ENCODE measurements around the gene STAB1.
A peak's percentile ranks its signal among the peaks of the same experiment; 100 is the strongest.

The STAB1 gene

GRCh38 chr3:52529376-52530333, 34.5 kb downstream of the STAB1 start:
- ATAC-seq = no peak
- no peak overlapping the region for H3K27ac Mint-ChIP-seq

DNA sequence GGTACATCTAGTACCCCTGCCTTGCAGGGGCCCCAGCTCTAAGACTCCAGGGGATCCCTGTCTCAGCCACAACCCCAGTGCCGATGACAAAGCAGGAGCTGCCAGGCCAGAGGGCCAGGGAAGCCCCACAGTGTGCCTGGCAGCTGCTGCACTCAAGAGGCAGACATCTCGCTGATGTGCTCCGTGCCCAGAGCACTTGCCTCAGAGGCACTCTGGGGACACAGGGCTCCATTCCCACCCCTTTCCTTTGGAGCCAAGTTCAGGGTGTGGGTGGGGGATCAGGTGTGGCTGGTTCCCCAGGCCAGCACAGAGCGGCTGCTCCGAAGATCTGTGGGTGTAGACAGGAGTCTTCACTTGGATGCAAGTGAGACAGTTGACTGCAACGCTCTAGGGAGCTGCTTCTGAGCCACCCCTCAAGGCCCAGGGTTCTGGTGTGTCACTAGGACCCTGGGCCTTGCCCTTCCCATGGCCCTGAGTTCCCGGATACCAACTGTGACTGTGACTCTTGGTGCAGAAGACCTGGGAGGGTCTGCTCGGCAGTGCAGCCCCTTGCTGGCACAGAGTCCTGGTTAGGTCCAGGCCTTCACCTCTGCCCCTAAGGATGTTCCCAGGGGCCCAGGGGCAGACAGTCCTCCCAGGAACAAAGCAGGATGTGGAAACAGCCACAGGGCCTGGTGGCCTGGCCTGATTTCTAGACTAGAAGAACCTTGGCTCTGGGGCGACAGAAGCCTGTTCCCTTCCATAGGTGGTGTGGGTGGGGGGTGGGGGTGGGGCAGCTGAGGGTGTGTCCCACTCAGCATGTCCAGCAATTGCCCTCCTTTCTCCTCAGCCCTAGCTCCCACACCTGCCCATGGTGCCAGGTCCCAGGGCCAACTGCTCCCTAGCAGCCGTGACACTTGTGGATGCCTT, 36.0 kb downstream of the STAB1 start:
- Mint-ChIP-seq H3K27ac (no peak overlapping the region), H3K9me3 (no peaks in the 10 kb centered on the region), H3K36me3 (peaks cover 42% of the 10 kb centered on the region), H3K4me3 (peak overlapping the region; percentile 97), H3K4me1 (peaks cover 19% of the 10 kb centered on the region)
- DNase-seq (ENCODE audit: low spot score in 2 of 2) (no peak), ATAC-seq (no peak)

More at GRCh38 chr3:52529376-52530333, 34.5 kb downstream of the STAB1 start:
- no peak for DNase-seq (ENCODE audit: low spot score in 2 of 2)
- Mint-ChIP-seq H3K9me3 (no peaks in the 10 kb centered on the region), H3K4me3 (no peak overlapping the region), H3K36me3 (peaks cover 37% of the 10 kb centered on the region), H3K4me1 (peaks cover 14% of the 10 kb centered on the region)

DNA sequence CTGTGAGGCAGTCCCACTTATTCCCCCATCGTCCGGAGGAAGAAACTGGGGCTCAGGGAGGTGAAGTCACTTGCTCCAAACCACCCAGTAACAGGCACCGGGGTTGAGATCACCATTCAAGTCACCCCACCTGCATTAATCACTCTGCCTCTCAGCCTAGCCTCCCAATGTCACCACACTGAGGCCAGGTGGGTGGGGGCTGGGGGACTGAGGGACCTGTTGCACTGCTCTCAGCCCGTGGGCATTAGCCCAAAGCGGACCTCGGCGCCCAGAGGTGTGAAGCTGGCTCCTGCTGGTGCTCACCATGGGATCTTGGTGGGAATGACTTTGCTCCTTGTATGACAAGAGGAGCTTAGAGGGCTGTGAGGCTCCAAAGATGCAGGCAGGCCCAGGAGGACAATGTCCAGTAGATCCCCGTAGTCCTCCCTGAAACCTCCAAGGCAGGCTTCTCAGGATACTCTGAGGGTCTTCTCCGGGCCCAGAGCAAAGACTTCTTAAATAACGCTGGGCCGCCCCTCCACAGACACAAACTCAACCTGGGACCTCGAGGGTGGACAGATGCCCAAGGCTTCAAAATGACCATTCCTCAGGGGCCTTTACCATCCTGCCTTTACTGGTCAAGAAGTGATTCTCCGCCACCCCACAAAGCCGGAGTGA, 36.9 kb downstream of the STAB1 start:
- DNase-seq (ENCODE audit: low spot score in 2 of 2) (no peak), ATAC-seq (no peak)
- no peaks in the 10 kb centered on the region for H3K9me3 Mint-ChIP-seq
- H3K27ac Mint-ChIP-seq = peak overlapping the region; percentile 89
- peaks cover 24% of the 10 kb centered on the region for H3K4me1 Mint-ChIP-seq
- peaks cover 44% of the 10 kb centered on the region for H3K36me3 Mint-ChIP-seq
- peak overlapping the region; percentile 97 for H3K4me3 Mint-ChIP-seq

DNA sequence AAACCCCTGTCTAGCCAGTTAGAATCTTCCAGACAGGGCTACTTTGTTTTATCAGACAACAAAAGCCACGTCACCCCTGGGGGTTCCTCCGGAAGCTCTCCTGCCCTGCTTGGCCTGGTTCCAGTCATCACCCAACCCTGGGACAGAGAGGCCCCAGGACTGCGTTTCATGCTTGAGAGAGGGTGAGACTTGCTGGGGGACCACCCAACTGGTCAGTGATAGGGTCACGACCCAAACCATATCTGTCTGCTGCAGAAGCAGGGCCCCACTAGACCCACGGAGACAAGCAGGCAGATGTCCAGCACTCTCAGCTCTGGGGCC, 37.3 kb downstream of the STAB1 start:
- ATAC-seq = no peak
- DNase-seq (ENCODE audit: low spot score in 2 of 2) = peak in 1 of 2 donors; percentile 28
- Mint-ChIP-seq H3K4me3 (peak overlapping the region; percentile 97), H3K27ac (peak overlapping the region; percentile 89), H3K4me1 (peaks cover 28% of the 10 kb centered on the region), H3K9me3 (no peaks in the 10 kb centered on the region), H3K36me3 (peaks cover 43% of the 10 kb centered on the region)

- DNase-seq (ENCODE audit: low spot score in 2 of 2) (peak in 1 of 2 donors; percentile 70), ATAC-seq (peak; percentile 3)
- H3K4me1 Mint-ChIP-seq = peaks cover 34% of the 10 kb centered on the region
- H3K4me3 Mint-ChIP-seq = peak overlapping the region; percentile 97
- peak overlapping the region; percentile 89 for H3K27ac Mint-ChIP-seq
- H3K36me3 Mint-ChIP-seq = peaks cover 38% of the 10 kb centered on the region
- H3K9me3 Mint-ChIP-seq = no peaks in the 10 kb centered on the region
Measured at GRCh38 chr3:52532838-52533622, 37.9 kb downstream of the STAB1 start.

GRCh38 chr3:52533623-52534280, 38.6 kb downstream of the STAB1 start, which contains the start of gene NT5DC2:
Gene NT5DC2 (minus strand): TSS chr3:52533857. CDS start chr3:52533737, 120 bp downstream.
- peak; percentile 66 to 83 for DNase-seq (ENCODE audit: low spot score in 2 of 2)
- peak; percentile 66 for ATAC-seq
- Mint-ChIP-seq H3K4me1 (peaks cover 41% of the 10 kb centered on the region), H3K36me3 (peaks cover 33% of the 10 kb centered on the region), H3K4me3 (peak within 1 kb of the TSS; percentile 97), H3K27ac (peak within 1 kb of the TSS; percentile 89), H3K9me3 (no peaks in the 10 kb centered on the region)

DNA sequence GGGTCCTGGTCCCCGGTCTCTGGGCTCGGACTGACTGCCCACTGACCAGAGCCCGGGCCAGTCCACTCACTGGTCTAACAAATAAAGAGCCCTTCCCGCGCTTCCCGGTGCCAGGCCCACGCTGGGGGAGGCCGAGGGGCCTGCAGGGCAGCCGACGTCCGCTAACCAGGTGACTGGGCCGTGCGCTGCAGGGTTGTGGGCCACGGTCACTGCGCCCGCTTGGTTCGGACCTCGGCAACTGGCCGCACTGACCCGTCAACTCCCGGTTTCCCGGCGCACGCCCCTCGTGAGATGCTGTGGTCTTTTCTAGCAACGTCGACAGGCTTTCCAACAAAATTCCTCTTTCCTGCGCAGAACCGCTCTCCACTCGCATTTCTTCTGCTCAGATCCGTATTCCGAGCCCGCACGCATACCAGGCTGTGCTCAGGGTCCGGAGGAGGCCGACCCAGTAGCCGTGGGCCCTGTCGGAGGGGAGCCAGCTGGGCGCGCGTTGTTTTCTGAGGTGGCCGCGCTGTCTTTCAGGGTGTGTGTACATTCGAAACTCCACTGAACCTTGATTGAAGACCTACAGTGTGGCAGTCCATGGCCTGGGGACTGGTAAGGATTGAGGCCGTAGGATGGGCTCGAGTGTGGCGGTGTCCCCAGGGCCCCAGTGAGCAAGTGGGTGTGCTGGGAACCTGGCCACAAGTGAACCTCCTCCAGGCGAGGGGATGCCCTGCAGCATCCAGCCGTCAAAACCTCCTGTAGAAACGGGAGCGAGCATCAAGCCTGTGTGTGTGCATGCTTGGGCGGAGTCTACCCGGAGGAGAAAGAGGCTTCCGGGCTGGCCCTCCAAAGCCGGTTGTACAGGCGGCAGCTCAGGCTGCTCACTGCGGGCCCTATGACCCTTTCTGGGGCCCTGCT, 39.4 kb downstream of the STAB1 start:
- Mint-ChIP-seq H3K4me3 (peak overlapping the region; percentile 97), H3K9me3 (no peaks in the 10 kb centered on the region), H3K36me3 (peaks cover 35% of the 10 kb centered on the region), H3K27ac (peak overlapping the region; percentile 64), H3K4me1 (peaks cover 49% of the 10 kb centered on the region)
- DNase-seq (ENCODE audit: low spot score in 2 of 2) = no peak
- no peak for ATAC-seq

- Mint-ChIP-seq H3K4me1 (peaks cover 53% of the 10 kb centered on the region), H3K36me3 (peaks cover 43% of the 10 kb centered on the region), H3K4me3 (peak overlapping the region; percentile 97), H3K9me3 (no peaks in the 10 kb centered on the region), H3K27ac (peak overlapping the region; percentile 98)
- no peak for ATAC-seq
- DNase-seq (ENCODE audit: low spot score in 2 of 2) = no peak
Measured at GRCh38 chr3:52535411-52536111, 40.4 kb downstream of the STAB1 start.

DNA sequence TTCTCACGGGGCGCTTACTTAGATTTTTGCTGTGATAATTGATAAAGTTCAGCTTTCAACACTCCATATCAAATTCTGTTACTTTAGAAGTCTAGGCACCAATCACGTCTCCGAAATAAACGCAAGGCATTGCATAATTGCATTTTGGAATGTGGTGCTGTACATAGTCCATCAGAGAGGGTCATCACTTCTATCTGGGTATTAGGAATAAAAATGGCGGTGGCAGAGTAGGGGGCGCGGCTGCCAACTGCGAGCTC, 40.9 kb downstream of the STAB1 start:
- Mint-ChIP-seq H3K4me3 (peak overlapping the region; percentile 97), H3K27ac (peak overlapping the region; percentile 98), H3K4me1 (peaks cover 53% of the 10 kb centered on the region), H3K9me3 (no peaks in the 10 kb centered on the region), H3K36me3 (peaks cover 48% of the 10 kb centered on the region)
- ATAC-seq = no peak
- DNase-seq (ENCODE audit: low spot score in 2 of 2) = no peak

DNA sequence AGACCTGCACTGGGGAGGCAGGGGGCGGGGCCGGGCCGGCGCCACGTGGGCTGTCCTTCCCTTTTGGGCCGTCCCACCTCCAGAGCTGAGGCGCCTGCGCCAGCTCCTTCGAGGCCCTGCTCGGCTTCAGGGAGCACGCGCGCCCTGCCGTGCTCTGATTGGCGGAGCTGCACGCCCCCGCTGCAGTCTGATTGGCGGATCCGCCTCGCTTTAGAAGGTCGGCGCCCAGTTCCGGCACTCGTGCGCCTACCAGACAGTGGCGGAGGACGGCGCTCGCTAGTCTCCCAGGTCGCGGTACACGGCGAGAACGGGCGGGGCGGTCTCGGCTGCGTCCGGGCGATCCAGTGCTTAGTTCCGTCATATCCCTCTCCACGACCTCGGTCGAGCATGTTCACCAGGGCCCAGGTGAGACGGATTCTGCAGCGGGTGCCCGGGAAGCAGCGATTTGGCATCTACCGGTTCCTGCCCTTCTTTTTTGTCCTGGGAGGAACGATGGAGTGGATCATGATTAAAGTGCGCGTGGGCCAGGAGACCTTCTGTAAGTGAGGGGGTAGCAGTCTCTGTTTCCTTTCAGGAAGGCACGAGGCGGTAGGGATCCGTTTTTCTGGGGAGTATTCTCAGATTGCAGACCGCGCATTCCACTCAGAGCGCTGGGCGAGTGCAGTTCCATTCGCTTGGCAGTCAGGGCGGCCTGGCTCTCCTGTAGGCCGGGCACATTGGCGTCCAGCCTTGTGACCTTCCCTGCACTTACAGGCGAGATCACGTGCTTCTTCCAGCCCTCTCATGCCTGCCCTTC, 41.4 kb downstream of the STAB1 start, which contains the start of gene UQCC5:
TSS of gene UQCC5 (plus strand) at position 237 of the 796 bp plus-strand sequence. CDS start at position 388, 151 bp downstream.
- Mint-ChIP-seq H3K4me1 (peaks cover 53% of the 10 kb centered on the region), H3K4me3 (peak within 1 kb of the TSS; percentile 97), H3K36me3 (peaks cover 54% of the 10 kb centered on the region), H3K9me3 (no peaks in the 10 kb centered on the region), H3K27ac (peak within 1 kb of the TSS; percentile 98)
- ATAC-seq (peak; percentile 91), DNase-seq (ENCODE audit: low spot score in 2 of 2) (peak; percentile 91 to 98)

DNA sequence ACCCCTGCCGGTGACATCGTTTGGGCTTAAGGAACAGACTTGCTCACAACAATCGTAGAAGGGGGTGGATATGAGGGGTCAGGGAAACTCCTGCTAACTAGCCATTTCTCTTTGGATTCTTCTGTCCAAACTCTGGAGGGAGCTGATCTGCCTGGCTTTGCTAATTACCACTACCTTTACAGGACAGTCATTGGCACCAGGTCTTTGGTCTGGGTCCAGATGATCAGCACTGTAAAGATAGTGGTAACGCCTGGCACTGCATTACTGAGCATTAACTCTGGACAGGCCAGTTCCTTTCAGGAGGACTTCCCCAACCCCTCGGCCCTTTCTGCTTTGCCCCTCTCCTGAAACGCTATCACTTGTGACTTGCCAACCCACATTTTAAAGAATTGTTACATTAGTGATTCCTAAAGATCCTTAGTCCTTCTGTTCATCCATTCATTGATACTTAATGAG, 42.1 kb downstream of the STAB1 start:
- no peaks in the 10 kb centered on the region for H3K9me3 Mint-ChIP-seq
- H3K4me1 Mint-ChIP-seq = peaks cover 52% of the 10 kb centered on the region
- H3K4me3 Mint-ChIP-seq = peak overlapping the region; percentile 97
- peak overlapping the region; percentile 98 for H3K27ac Mint-ChIP-seq
- H3K36me3 Mint-ChIP-seq = peaks cover 58% of the 10 kb centered on the region
- DNase-seq (ENCODE audit: low spot score in 2 of 2) = no peak
- ATAC-seq = no peak
